ENCODE measurements around the gene GPC6.

The GPC6 gene

GRCh38 chr13:93878675-93879074 is 652.1 kb downstream of the GPC6 start:
- no peak overlapping the region for H4K91ac ChIP-seq (ENCODE audit: low read depth, low read length, poor library complexity)
- no peak overlapping the region for H3K9ac ChIP-seq (ENCODE audit: low read depth, low read length, poor library complexity)

GRCh38 chr13:93881411-93881810 is 654.8 kb downstream of the GPC6 start:
- no peak overlapping the region for H3K18ac ChIP-seq (ENCODE audit: low read length)
- no CpG with 5 or more reads among the region's 2 CpGs for WGBS, 2 donors (ENCODE audit: extremely low coverage in 2 of 2, insufficient read length in 2 of 2, insufficient replicate concordance in 1 of 2)
- no peaks in the 10 kb centered on the region for H3K36me3 ChIP-seq (replicated peaks in 1 of 2; ENCODE audit: control insufficient read depth in 2 of 2, insufficient read depth in 2 of 2, low read length in 2 of 2)
- H2BK15ac ChIP-seq (ENCODE audit: low read length), result no peak overlapping the region
- no peak overlapping the region for H4K8ac ChIP-seq (ENCODE audit: low read depth, low read length)
- no peak overlapping the region for H2AFZ ChIP-seq (ENCODE audit: low read length)
- H3K4me2 ChIP-seq (ENCODE audit: insufficient read depth, low read length, poor library complexity, severe bottlenecking), result no peak overlapping the region
- no peak overlapping the region for H3K14ac ChIP-seq (ENCODE audit: low read length)
- no peaks in the 10 kb centered on the region for H3K4me1 ChIP-seq (ENCODE audit: control insufficient read depth in 2 of 2, insufficient read depth in 1 of 2, low read depth in 1 of 2, low read length in 2 of 2)
- DNase-seq (ENCODE audit: low spot score), result no peak
- no peak overlapping the region for H4K91ac ChIP-seq (ENCODE audit: low read depth, low read length, poor library complexity)
- H3K23ac ChIP-seq (ENCODE audit: low read depth, low read length, poor library complexity), result no peak overlapping the region
- no peaks in the 10 kb centered on the region for H3K79me1 ChIP-seq (ENCODE audit: low read depth, low read length)
- H2AK5ac ChIP-seq (ENCODE audit: low read depth, low read length), result no peak overlapping the region
- no peaks in the 10 kb centered on the region for H3K9me3 ChIP-seq (replicated peaks in 1 of 2; ENCODE audit: control insufficient read depth in 2 of 2, insufficient read depth in 1 of 2, low read depth in 1 of 2, low read length in 2 of 2)
- no peak overlapping the region for H3K27ac ChIP-seq (replicated peaks; ENCODE audit: low read length)
- H2BK5ac ChIP-seq (ENCODE audit: low read length), result no peak overlapping the region
- no peak overlapping the region for H3K9ac ChIP-seq (ENCODE audit: low read depth, low read length, poor library complexity)
- H3K27me3 ChIP-seq (ENCODE audit: control insufficient read depth in 3 of 3, insufficient read depth in 3 of 3, low read depth in 1 of 3, low read length in 3 of 3), result no peaks in the 10 kb centered on the region
- no peak overlapping the region for H3K4me3 ChIP-seq (ENCODE audit: low read length in 2 of 2)
- H2BK120ac ChIP-seq (ENCODE audit: low read depth, low read length), result no peak overlapping the region
- no peak overlapping the region for H2BK12ac ChIP-seq (ENCODE audit: low read length)
- no peak overlapping the region for H3K4ac ChIP-seq (ENCODE audit: low read length)

More at GRCh38 chr13:93878675-93879074, 652.1 kb downstream of the GPC6 start:
- H3K14ac ChIP-seq (ENCODE audit: low read length), result no peak overlapping the region
- WGBS, 2 donors (ENCODE audit: extremely low coverage in 2 of 2, insufficient read length in 2 of 2, insufficient replicate concordance in 1 of 2), result no CpG with 5 or more reads among the region's 2 CpGs
- no peak overlapping the region for H3K4me2 ChIP-seq (ENCODE audit: insufficient read depth, low read length, poor library complexity, severe bottlenecking)
- no peak overlapping the region for H3K23ac ChIP-seq (ENCODE audit: low read depth, low read length, poor library complexity)
- H2BK15ac ChIP-seq (ENCODE audit: low read length), result no peak overlapping the region
- DNase-seq (ENCODE audit: low spot score), result no peak
- H2BK12ac ChIP-seq (ENCODE audit: low read length), result no peak overlapping the region
- H3K4me1 ChIP-seq (ENCODE audit: control insufficient read depth in 2 of 2, insufficient read depth in 1 of 2, low read depth in 1 of 2, low read length in 2 of 2), result no peaks in the 10 kb centered on the region
- no peaks in the 10 kb centered on the region for H3K27me3 ChIP-seq (ENCODE audit: control insufficient read depth in 3 of 3, insufficient read depth in 3 of 3, low read depth in 1 of 3, low read length in 3 of 3)
- H3K4me3 ChIP-seq (ENCODE audit: low read length in 2 of 2), result no peak overlapping the region
- no peak overlapping the region for H3K4ac ChIP-seq (ENCODE audit: low read length)
- H3K18ac ChIP-seq (ENCODE audit: low read length), result no peak overlapping the region
- no peak overlapping the region for H2AFZ ChIP-seq (ENCODE audit: low read length)
- no peaks in the 10 kb centered on the region for H3K79me1 ChIP-seq (ENCODE audit: low read depth, low read length)
- no peak overlapping the region for H4K8ac ChIP-seq (ENCODE audit: low read depth, low read length)
- no peak overlapping the region for H2BK120ac ChIP-seq (ENCODE audit: low read depth, low read length)
- no peaks in the 10 kb centered on the region for H3K9me3 ChIP-seq (replicated peaks in 1 of 2; ENCODE audit: control insufficient read depth in 2 of 2, insufficient read depth in 1 of 2, low read depth in 1 of 2, low read length in 2 of 2)
- H2AK5ac ChIP-seq (ENCODE audit: low read depth, low read length), result no peak overlapping the region
- no peaks in the 10 kb centered on the region for H3K36me3 ChIP-seq (replicated peaks in 1 of 2; ENCODE audit: control insufficient read depth in 2 of 2, insufficient read depth in 2 of 2, low read length in 2 of 2)
- H2BK5ac ChIP-seq (ENCODE audit: low read length), result no peak overlapping the region
- no peak overlapping the region for H3K27ac ChIP-seq (replicated peaks; ENCODE audit: low read length)

GRCh38 chr13:93882086-93882651 is 655.6 kb downstream of the GPC6 start:
- H3K18ac ChIP-seq (ENCODE audit: low read length), result no peak overlapping the region
- H2BK5ac ChIP-seq (ENCODE audit: low read length), result no peak overlapping the region
- H2AFZ ChIP-seq (ENCODE audit: low read length), result no peak overlapping the region
- H3K9ac ChIP-seq (ENCODE audit: low read depth, low read length, poor library complexity), result no peak overlapping the region
- no CpG with 5 or more reads among the region's 6 CpGs for WGBS, 2 donors (ENCODE audit: extremely low coverage in 2 of 2, insufficient read length in 2 of 2, insufficient replicate concordance in 1 of 2)
- H4K91ac ChIP-seq (ENCODE audit: low read depth, low read length, poor library complexity), result no peak overlapping the region
- H3K4ac ChIP-seq (ENCODE audit: low read length), result no peak overlapping the region
- no peak overlapping the region for H2BK12ac ChIP-seq (ENCODE audit: low read length)
- H2BK15ac ChIP-seq (ENCODE audit: low read length), result no peak overlapping the region
- no peak overlapping the region for H3K14ac ChIP-seq (ENCODE audit: low read length)
- no peak overlapping the region for H2BK120ac ChIP-seq (ENCODE audit: low read depth, low read length)
- no peaks in the 10 kb centered on the region for H3K9me3 ChIP-seq (replicated peaks in 1 of 2; ENCODE audit: control insufficient read depth in 2 of 2, insufficient read depth in 1 of 2, low read depth in 1 of 2, low read length in 2 of 2)
- H3K36me3 ChIP-seq (replicated peaks in 1 of 2; ENCODE audit: control insufficient read depth in 2 of 2, insufficient read depth in 2 of 2, low read length in 2 of 2), result no peaks in the 10 kb centered on the region
- no peak for DNase-seq (ENCODE audit: low spot score)
- no peak overlapping the region for H2AK5ac ChIP-seq (ENCODE audit: low read depth, low read length)
- H3K23ac ChIP-seq (ENCODE audit: low read depth, low read length, poor library complexity), result no peak overlapping the region
- no peaks in the 10 kb centered on the region for H3K79me1 ChIP-seq (ENCODE audit: low read depth, low read length)
- no peak overlapping the region for H4K8ac ChIP-seq (ENCODE audit: low read depth, low read length)
- H3K4me2 ChIP-seq (ENCODE audit: insufficient read depth, low read length, poor library complexity, severe bottlenecking), result no peak overlapping the region
- no peak overlapping the region for H3K4me3 ChIP-seq (ENCODE audit: low read length in 2 of 2)
- no peak overlapping the region for H3K27ac ChIP-seq (replicated peaks; ENCODE audit: low read length)
- no peaks in the 10 kb centered on the region for H3K4me1 ChIP-seq (ENCODE audit: control insufficient read depth in 2 of 2, insufficient read depth in 1 of 2, low read depth in 1 of 2, low read length in 2 of 2)
- no peaks in the 10 kb centered on the region for H3K27me3 ChIP-seq (ENCODE audit: control insufficient read depth in 3 of 3, insufficient read depth in 3 of 3, low read depth in 1 of 3, low read length in 3 of 3)

GRCh38 chr13:93889430-93889951 is 662.9 kb downstream of the GPC6 start:
- no CpG with 5 or more reads among the region's 1 CpG for WGBS, 2 donors (ENCODE audit: extremely low coverage in 2 of 2, insufficient read length in 2 of 2, insufficient replicate concordance in 1 of 2)
- Histone ChIP-seq H2BK12ac (ENCODE audit: low read length) (no peak overlapping the region), H3K4ac (ENCODE audit: low read length) (no peak overlapping the region), H3K79me1 (ENCODE audit: low read depth, low read length) (no peaks in the 10 kb centered on the region), H2BK15ac (ENCODE audit: low read length) (no peak overlapping the region), H3K27me3 (ENCODE audit: control insufficient read depth in 3 of 3, insufficient read depth in 3 of 3, low read depth in 1 of 3, low read length in 3 of 3) (no peaks in the 10 kb centered on the region), H3K4me3 (ENCODE audit: low read length in 2 of 2) (no peak overlapping the region), H2AK5ac (ENCODE audit: low read depth, low read length) (no peak overlapping the region), H3K23ac (ENCODE audit: low read depth, low read length, poor library complexity) (no peak overlapping the region), H2AFZ (ENCODE audit: low read length) (no peak overlapping the region), H3K9me3 (replicated peaks in 1 of 2; ENCODE audit: control insufficient read depth in 2 of 2, insufficient read depth in 1 of 2, low read depth in 1 of 2, low read length in 2 of 2) (no peaks in the 10 kb centered on the region), H2BK120ac (ENCODE audit: low read depth, low read length) (no peak overlapping the region), H4K8ac (ENCODE audit: low read depth, low read length) (no peak overlapping the region), H3K9ac (ENCODE audit: low read depth, low read length, poor library complexity) (no peak overlapping the region), H3K27ac (replicated peaks; ENCODE audit: low read length) (no peak overlapping the region), H3K36me3 (replicated peaks in 1 of 2; ENCODE audit: control insufficient read depth in 2 of 2, insufficient read depth in 2 of 2, low read length in 2 of 2) (no peaks in the 10 kb centered on the region), H3K4me2 (ENCODE audit: insufficient read depth, low read length, poor library complexity, severe bottlenecking) (no peak overlapping the region), H4K91ac (ENCODE audit: low read depth, low read length, poor library complexity) (no peak overlapping the region), H3K4me1 (ENCODE audit: control insufficient read depth in 2 of 2, insufficient read depth in 1 of 2, low read depth in 1 of 2, low read length in 2 of 2) (no peaks in the 10 kb centered on the region), H3K18ac (ENCODE audit: low read length) (no peak overlapping the region), H2BK5ac (ENCODE audit: low read length) (no peak overlapping the region), H3K14ac (ENCODE audit: low read length) (no peak overlapping the region)
- DNase-seq (ENCODE audit: low spot score), result no peak

All from neuronal stem cell (in vitro differentiated cells).